HepG2 (cell line): ENCODE results near the gene EMC8. TPM values are rescaled to one million over a fixed set of nuclear protein-coding genes. Genes with fewer than 3 reads are reported as not detected.

Experiments
- ARNTL ChIP-seq: sonication (generic); formaldehyde crosslinking; IDR thresholded peaks from 2 replicates; pipeline ENCODE4 v1.4.0; 2020; ENCODE audit warnings: mild to moderate bottlenecking, missing genetic modification reagents
- BRCA1 ChIP-seq: sonication (generic); formaldehyde crosslinking; IDR thresholded peaks from 2 replicates; pipeline ENCODE4 v1.4.0; 2020; ENCODE audit warnings: missing genetic modification reagents
- HMG20B ChIP-seq: conservative IDR thresholded peaks from 2 replicates; pipeline ENCODE4 v1.6.1; 2016; ENCODE audit warnings: missing genetic modification reagents, missing compliant biosample characterization
- KDM2A ChIP-seq: sonication (generic); formaldehyde crosslinking; IDR thresholded peaks from 2 replicates; pipeline ENCODE4 v1.4.0; 2020; ENCODE audit warnings: low read depth, missing genetic modification reagents, borderline replicate concordance
- KLF13 ChIP-seq: sonication (generic); formaldehyde crosslinking; IDR thresholded peaks from 2 replicates; pipeline ENCODE4 v1.4.0; 2020; ENCODE audit warnings: mild to moderate bottlenecking, missing genetic modification reagents
- KMT2A ChIP-seq: sonication (generic); formaldehyde crosslinking; IDR thresholded peaks from 2 replicates; pipeline ENCODE4 v1.4.0; 2020; ENCODE audit warnings: missing genetic modification reagents
- MAFG ChIP-seq: sonication (generic); formaldehyde crosslinking; IDR thresholded peaks from 2 replicates; pipeline ENCODE4 v1.5.1; 2020; ENCODE audit warnings: mild to moderate bottlenecking, missing genetic modification reagents
- MIER2 ChIP-seq: IDR thresholded peaks from 2 replicates; pipeline ENCODE4 v1.6.1; 2016; ENCODE audit warnings: missing biosample characterization, missing genetic modification reagents
- NPAS2 ChIP-seq: sonication (generic); formaldehyde crosslinking; IDR thresholded peaks from 2 replicates; pipeline ENCODE4 v1.8.0; 2022; ENCODE audit warnings: mild to moderate bottlenecking, missing genetic modification reagents, borderline replicate concordance
- RORA ChIP-seq: sonication (generic); formaldehyde crosslinking; IDR thresholded peaks from 2 replicates; pipeline ENCODE4 v1.5.0; 2020; ENCODE audit warnings: mild to moderate bottlenecking, missing genetic modification reagents, moderate library complexity
- THAP11 ChIP-seq: IDR thresholded peaks from 2 replicates; pipeline ENCODE4 v1.6.1; 2016; ENCODE audit warnings: missing biosample characterization, missing genetic modification reagents
- ZBTB20 ChIP-seq: sonication (generic); formaldehyde crosslinking; IDR thresholded peaks from 2 replicates; pipeline ENCODE4 v1.8.1; 2023; ENCODE audit warnings: missing genetic modification reagents, low read depth, mild to moderate bottlenecking, borderline replicate concordance
- ZNF562 ChIP-seq: sonication (generic); formaldehyde crosslinking; IDR thresholded peaks from 2 replicates; pipeline ENCODE4 v1.8.0; 2022; ENCODE audit warnings: missing genetic modification reagents, borderline replicate concordance
- ZNF761 ChIP-seq: sonication (generic); formaldehyde crosslinking; conservative IDR thresholded peaks from 2 replicates; pipeline ENCODE4 v1.4.0; 2020; ENCODE audit warnings: mild to moderate bottlenecking, missing genetic modification reagents
- ZSCAN21 ChIP-seq: sonication (generic); formaldehyde crosslinking; IDR thresholded peaks from 2 replicates; pipeline ENCODE4 v1.8.0; 2022; ENCODE audit warnings: mild to moderate bottlenecking, missing genetic modification reagents, moderate library complexity, borderline replicate concordance
- polyA plus RNA-seq, 8 experiments: library from polyadenylated mRNA; depleted of rRNA in 3 of 8; stranded (reverse) in 7 of 8; unstranded in 1 of 8; fragments of >200 nt; fragmentation: Illumina TruSeq in 4 of 8; extraction: Trizol in 4 of 8; gene quantifications; 2 replicates each; pipeline versions ENCODE4 v1.2.1 to v1.2.3, GENCODE V29; 2011 to 2016; ENCODE audit warnings: low read depth in 4 of 8, missing spikeins in 1 of 8, mixed read lengths in 1 of 8; ENCODE audit not compliant: insufficient read depth in 1 of 8
- total RNA-seq, 5 experiments: library from RNA; depleted of rRNA; stranded (reverse); fragments of >200 nt; fragmentation: Illumina TruSeq; extraction: Trizol; gene quantifications; 2 replicates each; pipeline ENCODE4 v1.2.3, GENCODE V29; 2016; ENCODE audit warnings: low read depth in 1 of 5
- TF ChIP-seq, protein P1 (sequence below), 2 experiments: IDR thresholded peaks; 2 replicates each; pipeline ENCODE4 v1.6.1; 2011 to 2012; ENCODE audit warnings: low read length in 2 of 2, borderline replicate concordance in 1 of 2, low read depth in 1 of 2, mild to moderate bottlenecking in 1 of 2, moderate library complexity in 1 of 2
- TF ChIP-seq, protein P2 (sequence below): sonication (generic); formaldehyde crosslinking; IDR thresholded peaks from 2 replicates; pipeline ENCODE4 v1.5.1; 2020; ENCODE audit warnings: missing genetic modification reagents, mild to moderate bottlenecking, borderline replicate concordance
- TF ChIP-seq, protein P3 (sequence below): sonication (generic); formaldehyde crosslinking; IDR thresholded peaks from 2 replicates; pipeline ENCODE4 v1.4.0; 2020; ENCODE audit warnings: missing genetic modification reagents
- TF ChIP-seq, protein P4 (sequence below): conservative IDR thresholded peaks from 2 replicates; pipeline ENCODE4 v1.6.1; 2018; ENCODE audit warnings: missing genetic modification reagents

The EMC8 gene
- total and polyA plus RNA-seq, 2 of the 13 experiments (the other 11 are each of a cell fraction or from before 2014, with no cell fraction given): 55.0 to 76.0 TPM

DNA sequence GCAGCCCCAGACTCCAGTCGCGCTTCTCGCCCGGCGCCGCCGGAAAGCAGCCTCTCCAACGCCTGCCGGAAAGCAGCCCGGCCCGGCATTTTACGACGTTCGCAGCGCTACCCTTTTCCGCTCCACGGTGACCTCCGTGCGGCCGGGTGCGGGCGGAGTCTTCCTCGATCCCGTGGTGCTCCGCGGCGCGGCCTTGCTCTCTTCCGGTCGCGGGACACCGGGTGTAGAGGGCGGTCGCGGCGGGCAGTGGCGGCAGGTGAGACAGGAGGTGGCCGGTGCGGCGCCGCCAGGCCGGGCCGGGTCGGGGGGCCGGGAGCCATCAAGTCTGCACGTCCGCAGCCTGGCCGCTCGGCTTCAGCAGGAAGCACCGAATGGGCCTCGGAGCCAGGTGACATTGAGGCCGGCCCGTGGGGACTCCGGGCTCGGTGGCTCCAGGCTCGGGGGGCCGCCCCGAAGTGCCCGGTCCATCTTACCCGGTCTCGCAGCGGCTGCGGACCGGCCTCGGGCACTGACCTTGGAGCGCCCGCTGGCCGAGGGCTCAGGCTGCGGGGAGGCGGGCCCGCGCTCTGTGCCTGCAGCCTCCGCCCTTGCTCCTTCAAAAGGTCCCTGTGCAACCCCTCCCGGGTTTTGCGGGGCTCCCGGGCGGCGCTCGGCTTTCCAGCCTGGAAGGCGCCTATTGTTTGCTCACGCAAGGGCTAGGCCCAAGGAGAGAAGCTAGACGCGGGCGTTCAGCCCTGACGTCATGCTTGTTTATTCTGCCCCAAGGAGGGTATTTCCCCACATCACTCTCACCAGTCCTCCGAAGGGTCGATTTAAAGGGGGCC is at the start of gene EMC8, which contains the start of gene COX4I1 (continued):
- TF ChIP-seq, protein P1, sequence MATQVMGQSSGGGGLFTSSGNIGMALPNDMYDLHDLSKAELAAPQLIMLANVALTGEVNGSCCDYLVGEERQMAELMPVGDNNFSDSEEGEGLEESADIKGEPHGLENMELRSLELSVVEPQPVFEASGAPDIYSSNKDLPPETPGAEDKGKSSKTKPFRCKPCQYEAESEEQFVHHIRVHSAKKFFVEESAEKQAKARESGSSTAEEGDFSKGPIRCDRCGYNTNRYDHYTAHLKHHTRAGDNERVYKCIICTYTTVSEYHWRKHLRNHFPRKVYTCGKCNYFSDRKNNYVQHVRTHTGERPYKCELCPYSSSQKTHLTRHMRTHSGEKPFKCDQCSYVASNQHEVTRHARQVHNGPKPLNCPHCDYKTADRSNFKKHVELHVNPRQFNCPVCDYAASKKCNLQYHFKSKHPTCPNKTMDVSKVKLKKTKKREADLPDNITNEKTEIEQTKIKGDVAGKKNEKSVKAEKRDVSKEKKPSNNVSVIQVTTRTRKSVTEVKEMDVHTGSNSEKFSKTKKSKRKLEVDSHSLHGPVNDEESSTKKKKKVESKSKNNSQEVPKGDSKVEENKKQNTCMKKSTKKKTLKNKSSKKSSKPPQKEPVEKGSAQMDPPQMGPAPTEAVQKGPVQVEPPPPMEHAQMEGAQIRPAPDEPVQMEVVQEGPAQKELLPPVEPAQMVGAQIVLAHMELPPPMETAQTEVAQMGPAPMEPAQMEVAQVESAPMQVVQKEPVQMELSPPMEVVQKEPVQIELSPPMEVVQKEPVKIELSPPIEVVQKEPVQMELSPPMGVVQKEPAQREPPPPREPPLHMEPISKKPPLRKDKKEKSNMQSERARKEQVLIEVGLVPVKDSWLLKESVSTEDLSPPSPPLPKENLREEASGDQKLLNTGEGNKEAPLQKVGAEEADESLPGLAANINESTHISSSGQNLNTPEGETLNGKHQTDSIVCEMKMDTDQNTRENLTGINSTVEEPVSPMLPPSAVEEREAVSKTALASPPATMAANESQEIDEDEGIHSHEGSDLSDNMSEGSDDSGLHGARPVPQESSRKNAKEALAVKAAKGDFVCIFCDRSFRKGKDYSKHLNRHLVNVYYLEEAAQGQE (IDR thresholded peaks at IDR 0.05; ENCODE audit: borderline replicate concordance in 1 of 2, low read depth in 1 of 2, low read length in 2 of 2): peak in 1 of 2 experiments; percentile 41; a peak in 1 of 4 replicates
- TF ChIP-seq KLF13 (CRISPR knock-in tag) (peak; percentile 88; the same call in 1 of the 2 replicates), MAFG (CRISPR knock-in tag) (no peak; the same call in 1 of the 2 replicates), ZSCAN21 (CRISPR knock-in tag) (peak; percentile 83; the same call in 1 of the 2 replicates), KMT2A (CRISPR knock-in tag) (peak; percentile 88; the same call in 1 of the 2 replicates), ZNF562 (CRISPR knock-in tag) (no peak), HMG20B (CRISPR knock-in tag) (0 out of 2 replicates have a peak, but pooled peaks have one; percentile 20), MIER2 (CRISPR knock-in tag) (no peak; the same call in 1 of the 2 replicates), KDM2A (CRISPR knock-in tag) (peak; percentile 95), ZNF761 (CRISPR knock-in tag) (peak; percentile 88; the same call in 1 of the 2 replicates), NPAS2 (0 out of 2 replicates have a peak, but pooled peaks have one; percentile 43), RORA (CRISPR knock-in tag) (no peak), ZBTB20 (peak; percentile 57; the same call in 1 of the 2 replicates), THAP11 (CRISPR knock-in tag) (peak; percentile 96), BRCA1 (peak; percentile 90), ARNTL (peak; percentile 51; the same call in 1 of the 2 replicates)
- TF ChIP-seq, protein P2, sequence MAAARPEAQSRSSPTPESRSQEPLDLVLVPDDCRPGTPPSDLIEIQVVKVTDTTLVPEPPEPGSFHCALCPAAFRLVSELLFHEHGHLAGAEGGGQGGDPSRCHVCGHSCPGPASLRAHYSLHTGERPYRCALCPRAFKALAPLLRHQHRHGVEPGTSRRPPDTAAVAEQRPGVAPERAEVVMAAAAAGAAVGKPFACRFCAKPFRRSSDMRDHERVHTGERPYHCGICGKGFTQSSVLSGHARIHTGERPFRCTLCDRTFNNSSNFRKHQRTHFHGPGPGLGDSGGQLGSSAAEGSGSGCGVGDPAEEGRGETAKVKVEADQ (CRISPR knock-in tag): peak; percentile 72; the same call in 1 of the 2 replicates
- TF ChIP-seq, protein P3, sequence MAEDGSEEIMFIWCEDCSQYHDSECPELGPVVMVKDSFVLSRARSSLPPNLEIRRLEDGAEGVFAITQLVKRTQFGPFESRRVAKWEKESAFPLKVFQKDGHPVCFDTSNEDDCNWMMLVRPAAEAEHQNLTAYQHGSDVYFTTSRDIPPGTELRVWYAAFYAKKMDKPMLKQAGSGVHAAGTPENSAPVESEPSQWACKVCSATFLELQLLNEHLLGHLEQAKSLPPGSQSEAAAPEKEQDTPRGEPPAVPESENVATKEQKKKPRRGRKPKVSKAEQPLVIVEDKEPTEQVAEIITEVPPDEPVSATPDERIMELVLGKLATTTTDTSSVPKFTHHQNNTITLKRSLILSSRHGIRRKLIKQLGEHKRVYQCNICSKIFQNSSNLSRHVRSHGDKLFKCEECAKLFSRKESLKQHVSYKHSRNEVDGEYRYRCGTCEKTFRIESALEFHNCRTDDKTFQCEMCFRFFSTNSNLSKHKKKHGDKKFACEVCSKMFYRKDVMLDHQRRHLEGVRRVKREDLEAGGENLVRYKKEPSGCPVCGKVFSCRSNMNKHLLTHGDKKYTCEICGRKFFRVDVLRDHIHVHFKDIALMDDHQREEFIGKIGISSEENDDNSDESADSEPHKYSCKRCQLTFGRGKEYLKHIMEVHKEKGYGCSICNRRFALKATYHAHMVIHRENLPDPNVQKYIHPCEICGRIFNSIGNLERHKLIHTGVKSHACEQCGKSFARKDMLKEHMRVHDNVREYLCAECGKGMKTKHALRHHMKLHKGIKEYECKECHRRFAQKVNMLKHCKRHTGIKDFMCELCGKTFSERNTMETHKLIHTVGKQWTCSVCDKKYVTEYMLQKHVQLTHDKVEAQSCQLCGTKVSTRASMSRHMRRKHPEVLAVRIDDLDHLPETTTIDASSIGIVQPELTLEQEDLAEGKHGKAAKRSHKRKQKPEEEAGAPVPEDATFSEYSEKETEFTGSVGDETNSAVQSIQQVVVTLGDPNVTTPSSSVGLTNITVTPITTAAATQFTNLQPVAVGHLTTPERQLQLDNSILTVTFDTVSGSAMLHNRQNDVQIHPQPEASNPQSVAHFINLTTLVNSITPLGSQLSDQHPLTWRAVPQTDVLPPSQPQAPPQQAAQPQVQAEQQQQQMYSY (CRISPR knock-in tag): no peak
- TF ChIP-seq, protein P4, sequence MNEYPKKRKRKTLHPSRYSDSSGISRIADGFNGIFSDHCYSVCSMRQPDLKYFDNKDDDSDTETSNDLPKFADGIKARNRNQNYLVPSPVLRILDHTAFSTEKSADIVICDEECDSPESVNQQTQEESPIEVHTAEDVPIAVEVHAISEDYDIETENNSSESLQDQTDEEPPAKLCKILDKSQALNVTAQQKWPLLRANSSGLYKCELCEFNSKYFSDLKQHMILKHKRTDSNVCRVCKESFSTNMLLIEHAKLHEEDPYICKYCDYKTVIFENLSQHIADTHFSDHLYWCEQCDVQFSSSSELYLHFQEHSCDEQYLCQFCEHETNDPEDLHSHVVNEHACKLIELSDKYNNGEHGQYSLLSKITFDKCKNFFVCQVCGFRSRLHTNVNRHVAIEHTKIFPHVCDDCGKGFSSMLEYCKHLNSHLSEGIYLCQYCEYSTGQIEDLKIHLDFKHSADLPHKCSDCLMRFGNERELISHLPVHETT (CRISPR knock-in tag): peak; percentile 99
